ENCODE measurements around the gene ZDHHC11B. TPM values are rescaled to one million over a fixed set of nuclear protein-coding genes. Genes with fewer than 3 reads are reported as not detected.
"Not testable (repeated sequence)": the region's sequence is repeated elsewhere in the genome, so short reads cannot be mapped to it uniquely, and the experiment has no call there.

Gene ZDHHC11B
- total RNA-seq, 1 experiment from 2014 or later: not detected

DNA sequence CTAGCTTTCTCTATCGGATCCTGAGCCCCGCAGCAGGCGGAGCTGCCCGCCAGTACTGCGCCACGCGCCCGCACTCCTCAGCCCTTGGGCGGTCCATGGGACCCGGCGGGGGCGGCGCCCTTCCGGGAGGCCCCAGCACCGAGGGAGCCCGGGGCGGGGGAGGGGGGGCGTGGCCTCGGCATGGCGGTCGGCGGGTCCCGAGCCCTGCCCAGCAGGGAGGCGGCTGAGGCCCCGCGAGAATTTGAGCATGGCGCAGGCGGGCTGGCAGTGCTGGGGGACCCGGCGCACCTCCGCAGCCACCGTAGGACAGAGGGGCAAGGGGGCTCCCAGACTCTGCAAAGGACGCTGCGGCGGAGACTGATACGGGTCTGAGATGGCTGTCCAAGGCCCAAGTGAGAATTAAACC is 6.8 kb downstream of the ZDHHC11B start:
- no peak overlapping the region for H3K4me3 ChIP-seq
- peak in 1 of 2 experiments; percentile 66 for DNase-seq (ENCODE audit: low read depth in 1 of 2, low spot score in 2 of 2)
- no peaks in the 10 kb centered on the region for H3K36me3 ChIP-seq
- 0 out of 2 replicates have a peak, but pooled peaks cover 2% of the 10 kb centered on the region for H3K9me3 ChIP-seq (replicated peaks)
- peaks cover 33% of the 10 kb centered on the region for H3K27me3 ChIP-seq (replicated peaks)
- H3K4me1 ChIP-seq (replicated peaks): no peaks in the 10 kb centered on the region
- H3K27ac ChIP-seq: no peak overlapping the region

DNA sequence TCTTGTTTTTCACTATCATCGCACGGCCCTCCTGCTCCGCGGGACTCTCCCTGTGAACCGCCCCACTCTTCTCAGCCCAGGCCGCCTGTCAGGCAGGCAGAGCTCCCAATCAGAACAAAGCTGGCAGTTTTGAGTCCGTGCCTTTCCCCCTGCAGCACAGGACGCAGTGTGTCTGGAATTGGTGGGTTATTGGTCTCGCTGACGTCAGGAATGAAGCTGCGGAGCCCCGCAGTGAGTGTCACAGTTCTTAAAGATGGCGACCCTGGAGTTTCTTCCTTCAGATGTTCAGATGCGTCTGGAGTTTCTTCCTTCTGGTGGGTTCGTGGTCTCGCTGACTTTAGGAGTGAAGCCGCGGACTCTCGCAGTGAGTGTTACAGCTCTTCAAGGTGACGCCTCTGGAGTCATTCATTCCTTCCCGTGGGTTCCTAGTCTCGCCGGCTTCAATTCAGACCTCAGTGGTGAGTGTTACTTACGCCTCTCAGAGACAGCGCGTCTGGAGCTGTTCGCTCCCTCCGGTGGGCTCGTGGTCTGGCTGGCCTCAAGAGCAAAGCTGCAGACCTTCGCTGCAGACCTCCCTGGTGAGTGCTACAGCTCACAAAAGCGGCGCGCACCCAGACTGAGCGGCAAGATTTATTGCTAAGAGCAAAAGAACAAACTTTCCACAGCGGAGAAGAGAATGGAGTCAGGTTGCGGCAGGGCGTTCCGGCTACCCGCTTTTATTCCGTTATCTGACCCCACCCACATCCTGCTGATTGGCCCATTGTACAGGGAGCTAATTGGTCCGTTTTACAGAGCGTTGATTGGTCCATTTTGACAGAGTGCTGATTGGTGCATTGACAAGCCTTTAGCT is 7.4 kb downstream of the ZDHHC11B start:
- no peak overlapping the region for H3K27ac ChIP-seq
- no peaks in the 10 kb centered on the region for H3K4me1 ChIP-seq (replicated peaks)
- no peak overlapping the region for H3K4me3 ChIP-seq
- H3K9me3 ChIP-seq (replicated peaks): 0 out of 2 replicates have a peak, but pooled peaks cover 2% of the 10 kb centered on the region
- no peaks in the 10 kb centered on the region for H3K36me3 ChIP-seq
- peaks cover 33% of the 10 kb centered on the region for H3K27me3 ChIP-seq (replicated peaks)
- peak in 1 of 2 experiments; percentile 63 for DNase-seq (ENCODE audit: low read depth in 1 of 2, low spot score in 2 of 2)

DNA sequence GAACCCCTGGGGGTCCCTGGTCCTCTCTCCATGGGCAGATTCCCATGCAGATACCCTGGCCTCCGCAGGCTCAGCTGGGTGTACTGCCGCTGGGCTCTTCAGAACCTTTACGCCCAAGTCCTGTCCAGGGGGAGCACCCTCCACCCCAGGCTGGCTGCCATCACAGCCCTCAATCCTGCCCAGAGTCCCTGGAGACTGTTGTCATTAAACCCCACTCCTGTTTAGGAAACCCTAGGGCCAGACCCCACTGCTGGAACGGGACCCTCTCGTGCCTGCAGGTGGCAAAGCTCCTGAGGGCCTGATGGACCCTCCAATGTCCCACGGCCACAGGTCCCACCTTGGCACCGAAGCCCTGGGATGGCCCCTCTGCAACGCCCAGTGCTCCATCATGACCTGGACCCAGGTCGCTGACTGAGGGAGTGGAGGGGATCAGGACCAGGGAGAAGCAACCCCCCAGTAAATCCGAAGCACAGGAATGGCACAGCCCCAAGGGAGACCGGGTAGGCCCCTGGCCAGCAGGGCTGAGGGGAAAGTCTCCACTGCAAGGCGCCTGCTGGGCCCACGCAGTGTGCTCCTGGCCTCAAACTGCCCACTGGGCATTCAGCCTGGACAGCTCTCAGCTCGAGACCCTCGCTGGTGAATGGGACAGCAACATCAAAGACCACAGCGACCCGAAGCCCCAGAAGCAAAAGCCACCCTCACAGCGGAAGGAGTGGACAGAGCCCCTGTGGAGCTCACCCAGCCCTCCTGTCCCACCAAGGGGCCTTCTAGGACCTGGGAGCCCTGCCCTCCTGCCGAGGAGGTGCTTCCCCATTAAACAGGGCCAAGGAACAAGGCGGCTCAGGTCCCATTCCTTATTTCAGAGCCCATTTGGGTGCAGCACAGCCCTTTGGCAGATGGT is 8.3 kb downstream of the ZDHHC11B start:
- 0 out of 2 replicates have a peak, but pooled peaks cover 2% of the 10 kb centered on the region for H3K9me3 ChIP-seq (replicated peaks)
- no peak overlapping the region for H3K4me3 ChIP-seq
- DNase-seq (ENCODE audit: low read depth in 1 of 2, low spot score in 2 of 2): peak in 1 of 2 experiments; percentile 55
- H3K27me3 ChIP-seq (replicated peaks): peaks cover 34% of the 10 kb centered on the region
- H3K4me1 ChIP-seq (replicated peaks): no peaks in the 10 kb centered on the region
- H3K36me3 ChIP-seq: no peaks in the 10 kb centered on the region
- H3K27ac ChIP-seq: no peak overlapping the region

DNA sequence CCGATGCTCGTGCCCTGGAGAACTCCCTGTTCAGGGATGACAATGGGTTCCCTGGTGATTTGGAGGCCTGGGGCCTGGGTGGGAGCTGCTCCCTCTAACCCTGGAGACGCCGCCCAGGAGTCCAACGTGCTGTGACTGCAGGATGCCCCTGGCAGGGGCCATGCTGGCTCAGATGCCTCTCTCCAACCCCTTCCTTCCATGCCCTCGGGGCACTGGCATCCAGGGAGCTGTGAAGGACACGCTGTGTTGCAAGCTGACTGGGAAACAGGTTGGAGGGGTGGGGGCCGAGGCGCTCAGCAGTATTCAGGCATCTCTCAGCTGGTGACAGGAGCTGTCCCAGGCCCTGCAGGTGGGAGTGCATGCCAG is 9.0 kb downstream of the ZDHHC11B start:
- H3K4me3 ChIP-seq; H3K4me1 ChIP-seq (replicated peaks); H3K36me3 ChIP-seq; H3K27ac ChIP-seq; H3K9me3 ChIP-seq (replicated peaks): not testable (repeated sequence)
- peaks cover 40% of the 10 kb centered on the region for H3K27me3 ChIP-seq (replicated peaks)
- DNase-seq (ENCODE audit: low read depth in 1 of 2, low spot score in 2 of 2): peak in 1 of 2 experiments; percentile 62

DNA sequence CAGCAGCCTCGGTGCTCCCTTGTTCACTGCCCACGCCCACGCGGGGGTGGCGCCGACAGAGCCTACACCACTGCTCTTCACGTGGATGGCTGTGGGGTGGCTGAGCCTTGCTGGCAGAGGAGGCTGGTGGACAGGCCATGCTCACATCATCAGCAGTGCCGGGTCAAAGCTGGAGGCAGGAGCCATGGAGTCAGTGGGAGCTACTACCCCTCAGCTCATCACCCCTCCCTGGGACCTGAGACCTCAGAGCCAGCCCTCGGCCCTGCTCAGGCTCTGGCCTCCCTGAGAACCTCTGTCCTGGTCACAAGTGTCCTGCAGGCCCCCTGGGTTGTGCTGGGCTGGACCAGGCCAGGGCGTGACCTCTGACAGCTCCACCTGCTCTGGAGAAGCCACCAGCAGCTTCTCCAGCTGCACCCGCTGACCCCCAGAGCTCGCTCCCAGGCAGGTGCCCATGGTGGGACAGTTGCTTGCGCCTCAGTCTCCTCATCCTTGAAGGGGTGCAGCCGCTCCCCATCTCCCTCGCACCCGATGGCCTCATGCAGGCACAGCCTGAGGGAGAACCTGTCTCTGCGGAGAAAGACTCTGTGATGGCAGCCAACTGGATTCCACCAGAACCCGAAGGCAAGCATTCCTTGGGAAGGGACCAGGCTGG is 9.5 kb downstream of the ZDHHC11B start:
- not testable (repeated sequence) for H3K4me3 ChIP-seq; H3K27ac ChIP-seq; H3K4me1 ChIP-seq (replicated peaks); H3K9me3 ChIP-seq (replicated peaks); H3K36me3 ChIP-seq
- peaks cover 42% of the 10 kb centered on the region for H3K27me3 ChIP-seq (replicated peaks)
- DNase-seq (ENCODE audit: low read depth in 1 of 2, low spot score in 2 of 2): peak in 1 of 2 experiments; percentile 63

DNA sequence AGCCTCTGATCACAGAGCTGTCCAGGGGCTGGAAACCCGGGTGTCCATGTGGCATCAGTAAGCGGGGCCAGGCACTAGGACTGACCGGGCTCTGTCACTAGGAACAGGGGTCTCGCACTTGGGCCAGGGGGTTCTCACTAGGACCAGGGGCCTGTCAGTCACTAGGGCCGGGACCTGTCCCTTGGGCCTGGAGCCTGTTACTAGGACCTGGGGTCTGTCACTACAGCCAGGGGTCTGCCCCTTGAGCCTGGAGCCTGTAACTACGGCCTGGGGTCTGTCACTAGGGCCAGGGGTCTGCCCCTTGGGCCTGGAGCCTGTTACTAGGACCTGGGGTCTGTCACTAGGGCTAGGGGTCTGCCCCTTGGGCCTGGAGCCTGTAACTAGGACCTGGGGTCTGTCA is 10.2 kb downstream of the ZDHHC11B start:
- not testable (repeated sequence) for H3K4me1 ChIP-seq (replicated peaks); H3K36me3 ChIP-seq

DNA sequence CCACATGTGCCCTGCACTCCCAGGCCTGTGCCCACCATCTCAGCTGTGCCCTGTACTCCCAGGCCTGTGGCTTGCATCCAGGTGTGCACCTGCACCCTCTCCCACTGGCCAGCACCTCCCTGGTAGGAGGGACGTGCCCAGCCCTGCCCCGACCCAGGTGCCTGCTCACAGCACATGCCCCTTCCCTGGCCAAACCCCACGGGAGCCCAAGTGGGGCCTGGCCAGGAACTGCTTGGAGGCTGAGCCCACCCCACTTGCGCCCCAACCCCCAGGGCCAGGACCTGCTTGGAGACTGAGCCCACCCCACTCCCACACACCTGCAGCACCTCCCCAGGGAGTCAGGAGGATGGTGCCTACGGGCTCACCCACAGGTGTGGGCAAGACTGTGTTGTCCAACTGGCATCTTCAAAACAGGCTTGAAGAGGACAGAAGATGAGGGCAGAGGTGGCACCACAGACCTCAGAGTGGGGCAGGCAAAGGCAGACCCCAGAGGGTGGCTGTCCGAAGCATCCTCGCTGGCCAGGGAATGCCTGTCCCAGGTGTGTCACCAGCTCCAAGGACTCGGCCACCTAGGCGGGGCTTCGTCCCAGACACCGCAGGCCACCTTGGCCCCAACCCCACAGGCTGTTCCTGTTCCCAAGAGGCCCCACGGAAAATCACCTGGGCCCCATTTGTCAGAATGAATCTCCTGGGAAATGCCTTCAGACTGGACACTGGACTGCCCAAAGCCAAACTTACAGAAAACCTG is 10.8 kb downstream of the ZDHHC11B start:
- H3K9me3 ChIP-seq (replicated peaks): 0 out of 2 replicates have a peak, but pooled peaks cover 2% of the 10 kb centered on the region

More for the DNA sequence above, 10.2 kb downstream of the ZDHHC11B start:
- peak in 1 of 2 experiments; percentile 61 for DNase-seq (ENCODE audit: low read depth in 1 of 2, low spot score in 2 of 2)
- not testable (repeated sequence) for H3K4me3 ChIP-seq; H3K9me3 ChIP-seq (replicated peaks); H3K27ac ChIP-seq
- peaks cover 47% of the 10 kb centered on the region for H3K27me3 ChIP-seq (replicated peaks)

DNA sequence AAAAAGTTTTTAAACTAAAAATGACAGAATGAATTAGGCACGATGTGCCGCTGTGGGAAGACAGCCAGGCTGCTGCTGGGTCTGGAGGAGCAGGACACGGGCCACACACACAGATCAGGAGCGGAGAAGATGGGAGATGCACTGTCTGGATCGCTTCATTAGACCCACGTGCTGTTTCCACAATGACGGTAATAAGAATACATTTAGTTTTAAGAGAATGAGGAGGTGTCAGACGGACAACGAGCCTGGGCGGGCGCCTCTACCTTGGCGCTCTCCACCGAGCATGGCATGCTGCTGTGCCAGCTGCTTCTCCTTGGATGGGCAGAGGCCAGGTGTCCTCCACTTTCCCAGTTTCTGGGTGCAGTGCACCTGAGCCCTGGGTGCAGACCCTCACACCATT is 11.6 kb downstream of the ZDHHC11B start:
- not testable (repeated sequence) for H3K36me3 ChIP-seq; H3K9me3 ChIP-seq (replicated peaks); H3K27ac ChIP-seq; H3K4me1 ChIP-seq (replicated peaks); H3K4me3 ChIP-seq
- DNase-seq (ENCODE audit: low read depth in 1 of 2, low spot score in 2 of 2): peak in 1 of 2 experiments; percentile 49
- H3K27me3 ChIP-seq (replicated peaks): peaks cover 45% of the 10 kb centered on the region

More for the DNA sequence above, 10.8 kb downstream of the ZDHHC11B start:
- H3K36me3 ChIP-seq: no peaks in the 10 kb centered on the region
- no peaks in the 10 kb centered on the region for H3K4me1 ChIP-seq (replicated peaks)
- H3K27ac ChIP-seq: no peak overlapping the region
- DNase-seq (ENCODE audit: low read depth in 1 of 2, low spot score in 2 of 2): peak in 1 of 2 experiments; percentile 62
- no peak overlapping the region for H3K4me3 ChIP-seq
- peaks cover 47% of the 10 kb centered on the region for H3K27me3 ChIP-seq (replicated peaks)

DNA sequence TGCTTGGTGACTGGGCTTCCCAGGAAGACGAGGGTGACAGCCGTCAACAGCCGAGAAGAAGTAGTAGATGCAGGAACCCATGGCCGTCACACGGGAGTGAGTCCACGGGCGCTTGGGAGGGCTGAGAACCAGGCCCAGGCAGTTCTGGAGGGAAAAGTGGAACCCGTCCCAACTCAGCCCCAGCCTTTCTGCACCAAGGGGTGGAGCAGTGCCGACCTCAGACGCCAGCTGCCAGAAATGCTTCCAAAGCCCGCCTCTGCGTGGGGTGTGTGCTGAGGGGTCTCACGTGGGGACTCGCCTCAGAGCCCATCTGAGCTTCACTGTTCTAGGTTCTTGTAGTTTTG is 12.0 kb downstream of the ZDHHC11B start:
- H3K4me3 ChIP-seq; H3K36me3 ChIP-seq; H3K9me3 ChIP-seq (replicated peaks); H3K27ac ChIP-seq; H3K4me1 ChIP-seq (replicated peaks): not testable (repeated sequence)
- peak in 1 of 2 experiments; percentile 30 for DNase-seq (ENCODE audit: low read depth in 1 of 2, low spot score in 2 of 2)
- H3K27me3 ChIP-seq (replicated peaks): peaks cover 41% of the 10 kb centered on the region

DNA sequence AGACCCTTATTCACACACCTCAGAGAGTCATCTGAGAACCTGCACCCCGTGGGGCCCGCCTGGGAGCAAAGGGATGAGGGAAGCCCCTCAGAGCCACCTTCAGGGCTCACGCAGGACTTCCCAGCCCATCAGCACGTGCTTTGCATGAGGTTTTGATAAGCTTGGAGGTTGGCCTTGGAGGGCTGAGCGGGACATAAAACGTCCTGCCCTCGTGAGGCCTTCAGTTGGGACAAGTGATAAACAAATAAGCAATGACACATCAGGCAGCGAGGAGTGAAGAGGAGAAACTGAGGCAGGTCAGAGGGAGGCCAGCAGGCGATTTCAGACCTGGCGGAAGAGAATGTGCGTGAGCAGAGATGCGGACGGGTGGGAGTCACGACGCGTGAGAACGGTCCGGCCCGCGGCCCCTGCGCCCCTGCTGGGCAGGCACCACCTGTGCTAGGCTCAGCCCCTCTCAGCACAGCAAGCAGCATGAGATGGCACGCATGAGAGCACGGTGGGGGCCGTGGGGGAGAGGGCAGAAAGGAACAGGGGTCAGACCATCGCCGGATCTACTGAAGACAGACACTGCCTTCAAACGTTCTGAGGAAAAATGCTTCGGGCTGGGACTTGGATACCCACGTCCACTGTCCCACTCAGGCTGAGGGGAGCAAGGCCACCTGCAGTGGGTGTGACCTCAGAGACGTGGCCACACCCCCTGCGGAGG is 12.5 kb downstream of the ZDHHC11B start:
- peaks cover 36% of the 10 kb centered on the region for H3K27me3 ChIP-seq (replicated peaks)
- H3K9me3 ChIP-seq (replicated peaks); H3K36me3 ChIP-seq; H3K4me3 ChIP-seq; H3K27ac ChIP-seq; H3K4me1 ChIP-seq (replicated peaks): not testable (repeated sequence)
- DNase-seq (ENCODE audit: low read depth in 1 of 2, low spot score in 2 of 2): peak in 1 of 2 experiments; percentile 47

DNA sequence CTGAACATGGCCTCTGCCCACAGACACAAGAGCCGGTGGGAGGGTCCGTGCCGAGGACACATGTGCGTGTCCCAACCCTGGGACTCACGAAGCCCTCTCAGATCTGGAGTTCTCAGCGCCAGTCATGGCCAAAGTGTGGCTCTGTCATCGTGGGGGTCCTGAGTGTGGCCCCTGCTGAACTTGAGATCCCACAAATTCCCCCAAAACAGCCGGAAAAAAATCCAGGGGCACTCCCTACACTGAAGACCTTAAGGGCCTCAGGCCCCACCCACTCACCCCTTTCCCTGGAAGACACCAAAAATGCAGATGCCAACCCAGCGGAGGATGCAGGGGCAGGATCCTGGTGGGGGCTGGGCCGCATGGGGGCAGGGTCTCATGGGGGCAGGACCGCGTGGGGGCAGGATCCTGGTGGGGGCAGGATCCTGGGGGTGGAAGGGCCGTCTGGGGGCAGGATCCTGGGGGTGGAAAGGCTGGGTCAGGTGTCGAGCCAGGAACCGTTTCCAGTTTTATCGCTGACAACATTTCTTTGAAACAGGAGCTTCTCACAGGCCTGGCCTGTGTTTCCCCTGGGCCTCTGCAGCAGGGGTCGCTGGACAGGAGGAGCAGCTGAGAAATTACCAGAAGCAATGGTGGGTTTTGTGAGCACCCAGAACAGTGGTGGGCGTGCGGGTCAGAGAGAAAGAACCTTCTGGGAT is 13.3 kb downstream of the ZDHHC11B start:
- not testable (repeated sequence) for H3K4me3 ChIP-seq; H3K27ac ChIP-seq; H3K9me3 ChIP-seq (replicated peaks); H3K4me1 ChIP-seq (replicated peaks); H3K36me3 ChIP-seq
- H3K27me3 ChIP-seq (replicated peaks): peaks cover 31% of the 10 kb centered on the region
- peak in 1 of 2 experiments; percentile 71 for DNase-seq (ENCODE audit: low read depth in 1 of 2, low spot score in 2 of 2)

DNA sequence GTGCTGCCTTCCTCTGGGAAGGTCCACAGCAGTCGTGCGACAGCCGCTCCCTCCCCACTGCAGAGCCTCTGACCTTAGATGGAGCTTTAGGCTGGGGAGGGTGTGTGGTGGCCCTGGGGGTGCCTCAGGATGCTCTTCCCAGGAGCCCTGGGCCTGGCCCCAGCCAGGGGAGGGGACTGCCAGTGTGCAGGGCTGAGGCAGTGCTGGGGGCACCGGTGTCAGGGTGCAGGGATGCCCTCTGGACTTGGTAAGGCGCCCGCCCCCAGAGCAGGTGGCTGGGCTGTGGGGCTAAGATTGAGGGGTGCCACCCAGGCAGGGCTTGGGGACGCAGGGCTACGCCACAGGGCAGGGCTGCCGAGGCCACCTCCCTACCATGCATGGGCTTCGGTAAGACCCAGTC is 13.9 kb downstream of the ZDHHC11B start:
- H3K9me3 ChIP-seq (replicated peaks); H3K36me3 ChIP-seq; H3K4me3 ChIP-seq; H3K27ac ChIP-seq; H3K4me1 ChIP-seq (replicated peaks): not testable (repeated sequence)
- peak in 1 of 2 experiments; percentile 65 for DNase-seq (ENCODE audit: low read depth in 1 of 2, low spot score in 2 of 2)
- H3K27me3 ChIP-seq (replicated peaks): peaks cover 37% of the 10 kb centered on the region

All from SJSA1 (cell line).